A204.1 (cell line): ENCODE data around the gene FAM241A.
"Not testable (repeated sequence)": the region's sequence is repeated elsewhere in the genome, so short reads cannot be mapped to it uniquely, and the experiment has no call there.

Source experiments
- FAIRE-seq: peaks from 2 replicates; lab custom pipeline; 2012; peaks lifted over from hg19 to GRCh38; lab: Jason Lieb, UNC

The FAM241A gene

GRCh38 chr4:112138538-112138937 lies 6.7 kb upstream of the FAM241A start:
- FAIRE-seq, result no peak

- no peak for FAIRE-seq
These were observed 4.7 kb upstream of the FAM241A start for GRCh38 chr4:112140536-112140935.

GRCh38 chr4:112141366-112142138 lies 3.7 kb upstream of the FAM241A start:
- no peak for FAIRE-seq

- no peak for FAIRE-seq
These were observed 3.1 kb upstream of the FAM241A start for GRCh38 chr4:112142182-112142581.

GRCh38 chr4:112143781-112144180 lies 1.5 kb upstream of the FAM241A start:
- no peak for FAIRE-seq

GRCh38 chr4:112144546-112145325 lies 518 bp upstream of the FAM241A start:
- no peak for FAIRE-seq

GRCh38 chr4:112145790-112146501 lies 692 bp downstream of the FAM241A start:
- no peak for FAIRE-seq

- no peak for FAIRE-seq
These were observed 1.2 kb downstream of the FAM241A start for GRCh38 chr4:112146502-112146813.

- no peak for FAIRE-seq
These were observed 2.4 kb downstream of the FAM241A start for GRCh38 chr4:112147697-112148096.

- FAIRE-seq, result no peak
These were observed 5.7 kb downstream of the FAM241A start for GRCh38 chr4:112150920-112151319.

GRCh38 chr4:112152521-112152920 lies 7.3 kb downstream of the FAM241A start:
- no peak for FAIRE-seq

GRCh38 chr4:112153211-112153791 lies 8.0 kb downstream of the FAM241A start:
- no peak for FAIRE-seq

- FAIRE-seq, result no peak
These were observed 10.9 kb downstream of the FAM241A start for GRCh38 chr4:112156112-112156511.

- no peak for FAIRE-seq
These were observed 11.3 kb downstream of the FAM241A start for GRCh38 chr4:112156553-112156952.

- FAIRE-seq, result not testable (repeated sequence)
These were observed 18.5 kb downstream of the FAM241A start for GRCh38 chr4:112163706-112164105.

GRCh38 chr4:112167794-112168193 lies 22.5 kb downstream of the FAM241A start:
- FAIRE-seq, result no peak

GRCh38 chr4:112168719-112169500 lies 23.7 kb downstream of the FAM241A start:
- FAIRE-seq, result no peak

- no peak for FAIRE-seq
These were observed 25.3 kb downstream of the FAM241A start for GRCh38 chr4:112170451-112170993.

- not testable (repeated sequence) for FAIRE-seq
These were observed 26.0 kb downstream of the FAM241A start for GRCh38 chr4:112171051-112171763.

GRCh38 chr4:112172180-112172579 lies 26.9 kb downstream of the FAM241A start:
- FAIRE-seq, result no peak
